ENCODE measurements around the gene HOXD1.

DNA sequence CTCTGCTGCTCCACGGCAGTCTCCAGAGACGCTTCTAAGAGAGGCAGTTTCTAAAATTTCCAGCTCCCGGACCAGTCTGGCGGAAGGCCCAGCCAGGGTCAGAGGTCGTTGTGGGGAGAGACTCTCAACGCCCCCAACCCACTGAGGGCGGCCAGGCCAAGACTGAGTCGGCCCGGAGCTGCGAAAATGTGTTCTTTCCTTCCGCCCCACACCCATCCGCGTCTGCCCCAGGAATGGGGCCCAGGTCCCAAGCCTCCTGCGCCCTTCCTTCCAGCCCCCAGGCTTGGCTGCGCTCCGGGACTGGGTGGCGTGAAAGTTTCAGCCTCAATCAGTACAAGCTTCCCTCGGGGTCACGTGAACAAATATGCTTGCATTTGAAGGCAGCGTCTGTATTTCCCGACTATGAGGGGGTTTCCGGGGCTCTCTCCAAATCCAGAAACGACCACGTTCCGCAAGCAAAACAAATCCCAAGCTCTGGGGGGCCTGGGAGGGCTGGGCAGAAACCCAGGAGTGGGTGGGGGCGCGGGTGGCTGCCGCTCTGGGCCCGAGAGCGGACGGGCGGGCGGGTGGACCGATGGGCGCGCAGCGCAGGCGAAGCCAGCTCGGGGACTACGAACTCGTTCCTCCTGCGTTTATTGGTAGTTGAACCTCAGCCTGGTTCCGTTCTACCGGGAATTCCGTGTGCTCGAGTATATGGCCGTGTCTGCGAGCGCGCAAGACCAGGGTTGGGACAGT, 28.1 kb upstream of the HOXD1 start:
- TF ChIP-seq, protein P1, sequence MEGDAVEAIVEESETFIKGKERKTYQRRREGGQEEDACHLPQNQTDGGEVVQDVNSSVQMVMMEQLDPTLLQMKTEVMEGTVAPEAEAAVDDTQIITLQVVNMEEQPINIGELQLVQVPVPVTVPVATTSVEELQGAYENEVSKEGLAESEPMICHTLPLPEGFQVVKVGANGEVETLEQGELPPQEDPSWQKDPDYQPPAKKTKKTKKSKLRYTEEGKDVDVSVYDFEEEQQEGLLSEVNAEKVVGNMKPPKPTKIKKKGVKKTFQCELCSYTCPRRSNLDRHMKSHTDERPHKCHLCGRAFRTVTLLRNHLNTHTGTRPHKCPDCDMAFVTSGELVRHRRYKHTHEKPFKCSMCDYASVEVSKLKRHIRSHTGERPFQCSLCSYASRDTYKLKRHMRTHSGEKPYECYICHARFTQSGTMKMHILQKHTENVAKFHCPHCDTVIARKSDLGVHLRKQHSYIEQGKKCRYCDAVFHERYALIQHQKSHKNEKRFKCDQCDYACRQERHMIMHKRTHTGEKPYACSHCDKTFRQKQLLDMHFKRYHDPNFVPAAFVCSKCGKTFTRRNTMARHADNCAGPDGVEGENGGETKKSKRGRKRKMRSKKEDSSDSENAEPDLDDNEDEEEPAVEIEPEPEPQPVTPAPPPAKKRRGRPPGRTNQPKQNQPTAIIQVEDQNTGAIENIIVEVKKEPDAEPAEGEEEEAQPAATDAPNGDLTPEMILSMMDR (IDR thresholded peaks at IDR 0.05): no peak
- TF ChIP-seq POLR2A (IDR thresholded peaks at IDR 0.05): no peak
- no peak for TF ChIP-seq EP300 (IDR thresholded peaks at IDR 0.05)

All from suprapubic skin (tissue), 3 donors.